Adrenal gland (tissue), 5 donors: ENCODE results near the gene FAS.

Source experiments
- CTCF ChIP-seq, 6 experiments: fragments of 450-650 bp in 4 of 6; fragments of 200-600 bp in 2 of 6; sonication (generic) in 1 of 6; IDR thresholded peaks; 1 replicate in 5 of 6; 2 replicates in 1 of 6; pipeline versions ENCODE4 v1.5.1 to v1.8.0; 2016 to 2021; ENCODE audit warnings: antibody characterized with exemption in 6 of 6, mild to moderate bottlenecking in 2 of 6, moderate library complexity in 1 of 6
- POLR2A ChIP-seq, 2 donors: fragments of 450-650 bp; IDR thresholded peaks; one replicate each; pipeline ENCODE4 v1.6.1; 2017; ENCODE audit warnings: antibody characterized with exemption in 2 of 2, mild to moderate bottlenecking in 2 of 2, moderate library complexity in 1 of 2
- donor health status: DM: no; HTN: no; CAD: no.

DNA sequence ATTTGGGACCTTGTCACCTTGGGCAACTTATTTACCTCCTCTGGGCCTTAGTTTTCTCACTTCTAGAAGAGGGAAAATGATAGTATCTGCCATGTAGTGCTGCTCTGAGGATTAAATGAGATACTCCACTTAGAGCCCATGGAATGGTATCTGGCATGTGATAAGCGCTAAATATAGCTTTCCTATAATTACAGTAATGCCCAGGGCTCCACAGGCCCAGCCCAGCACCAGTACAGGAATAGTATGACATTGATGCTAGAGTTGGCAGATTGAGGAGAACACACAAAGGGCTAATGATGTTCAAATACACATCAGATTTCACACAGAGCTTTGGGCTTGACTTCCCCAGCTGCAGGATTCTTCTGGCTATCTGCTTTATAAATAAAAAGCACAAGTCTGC, 34.9 kb downstream of the FAS start:
- TF ChIP-seq CTCF (IDR thresholded peaks at IDR 0.05): no peak
- no peak for TF ChIP-seq POLR2A (IDR thresholded peaks at IDR 0.05)
